Heart left ventricle (tissue), 13 donors: ENCODE results near the gene BOC.

ENCODE experiments used
- CTCF ChIP-seq, 12 donors: fragments of 200-600 bp; sonication (generic) in 4 of 12; IDR thresholded peaks; one replicate each; pipeline versions ENCODE4 v1.5.0 to v1.8.0; 2018 to 2022; ENCODE audit warnings: antibody characterized with exemption in 12 of 12, mild to moderate bottlenecking in 5 of 12
- POLR2A ChIP-seq, 2 donors: fragments of 450-650 bp; IDR thresholded peaks; one replicate each; pipeline ENCODE4 v1.6.1; 2017; ENCODE audit warnings: antibody characterized with exemption in 2 of 2, mild to moderate bottlenecking in 2 of 2, moderate library complexity in 2 of 2
- donor health status: ischemic (EF 13 %, LVEDD 7.1; RV severe dilation, severe dysfunction).
- donor health status: DM: no; HTN: yes; CAD: no.
- donor health status: DM: no; HTN: no; CAD: no.
- donor health status: ischemic (EF 25% LVEDD 6.9; RV normal size, moderate dysfunction).
- donor health status: ischemic (EF 25% LVEDD 5.7; RV mildly dilated, moderate dysfunction).
- donor health status: ischemic (EF 35%, LVEDD 5.7; RV mildly dilated, moderate dysfunction).
- donor health status: nonischemic (EF 11% LVEDD 7.7; RV severe dilation, severe dysfunction).
- donor health status: DM: yes; HTN: yes; CAD: no.
- donor health status: PGD.
- donor health status: ischemic (EF 29% LVEDD 5.4; RV normal size, mild dysfunction).
- donor health status: nonischemic (EF 23%, LVEDD 6.1; RV moderate dilation, normal function).

DNA sequence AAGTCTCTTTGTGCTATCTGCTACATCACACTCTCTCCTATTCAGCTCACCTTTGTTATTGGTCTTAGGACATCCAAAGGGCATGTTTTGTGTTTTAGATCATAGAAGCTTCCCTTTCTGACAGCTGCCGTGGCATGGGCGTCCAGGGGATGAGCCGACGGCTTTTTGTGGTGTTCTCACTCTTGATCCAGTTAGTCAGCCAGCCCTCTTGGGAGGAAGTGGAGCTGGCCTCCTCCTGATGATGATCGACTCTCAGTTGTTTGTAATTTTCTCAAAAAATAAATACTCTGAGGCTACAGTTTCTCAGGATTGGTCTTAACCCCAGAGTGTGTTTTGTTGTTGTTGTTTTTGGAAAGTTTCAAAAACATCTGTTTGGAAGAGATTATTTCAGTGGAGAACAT is 34.4 kb downstream of the BOC start:
- no peak for TF ChIP-seq CTCF (IDR thresholded peaks at IDR 0.05)
- TF ChIP-seq POLR2A (IDR thresholded peaks at IDR 0.05): no peak
